PFSK-1 (cell line): ENCODE data around the gene C1RL.

Experiments
- FOXP2 ChIP-seq: optimal IDR thresholded peaks from 2 replicates; pipeline ENCODE3; 2011; ENCODE audit warnings: borderline replicate concordance, control low read depth, inconsistent platforms; ENCODE audit not compliant: insufficient read depth; ENCODE audit errors: extremely low read length, extremely low read depth
- POLR2AphosphoS5 ChIP-seq: IDR thresholded peaks from 2 replicates; pipeline ENCODE4 v1.6.1; 2012; ENCODE audit warnings: low read depth, mild to moderate bottlenecking, control low read depth, low read length, moderate library complexity
- REST ChIP-seq, 2 experiments: IDR thresholded peaks; 2 replicates each; pipeline versions ENCODE4 v1.6.1 to v1.8.0; 2011 to 2012; ENCODE audit warnings: low read depth in 2 of 2, low read length in 2 of 2, control low read depth in 1 of 2, inconsistent platforms in 1 of 2, mild to moderate bottlenecking in 1 of 2, moderate library complexity in 1 of 2; ENCODE audit not compliant: insufficient read depth in 1 of 2
- SIN3A ChIP-seq: IDR thresholded peaks from 2 replicates; pipeline ENCODE4 v1.6.1; 2012; ENCODE audit warnings: mild to moderate bottlenecking, low read length, moderate library complexity, borderline replicate concordance; ENCODE audit not compliant: insufficient read depth
- TAF1 ChIP-seq: IDR thresholded peaks from 2 replicates; pipeline ENCODE4 v1.6.1; 2012; ENCODE audit warnings: low read length, control low read depth, borderline replicate concordance; ENCODE audit not compliant: insufficient read depth

DNA sequence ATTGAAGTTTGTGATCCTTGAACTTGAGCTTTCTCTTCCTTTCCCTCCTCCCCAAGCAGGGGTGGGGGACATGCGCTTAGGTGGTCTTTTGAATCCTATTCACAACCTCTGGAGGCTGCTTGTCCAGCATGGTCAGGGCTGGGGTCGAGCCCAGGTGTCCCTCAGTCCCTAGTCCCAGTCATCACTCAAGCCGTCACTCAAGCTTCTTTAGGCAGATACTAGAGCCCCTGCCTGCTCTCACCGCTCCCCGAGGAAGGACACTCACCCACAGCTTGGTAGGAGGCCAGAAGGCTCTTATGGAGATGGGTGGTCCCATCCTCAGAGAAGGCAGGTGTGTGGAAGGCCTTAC, 532 bp upstream of the C1RL start:
- TF ChIP-seq POLR2AphosphoS5 (no peak), TAF1 (no peak), FOXP2 (no peak), SIN3A (no peak), REST (IDR thresholded peaks at IDR 0.05; ENCODE audit: insufficient read depth in 1 of 2, low read depth in 2 of 2, low read length in 2 of 2) (no peak)
